ENCODE results near the gene SPSB2.

GRCh38 chr12:6915789-6916285 lies 42.7 kb upstream of the SPSB2 start:
- TF ChIP-seq REST (IDR thresholded peaks at IDR 0.05; ENCODE audit: insufficient read depth in 1 of 2, low read depth in 2 of 2, low read length in 1 of 2) = no peak
- TF ChIP-seq, protein P1, sequence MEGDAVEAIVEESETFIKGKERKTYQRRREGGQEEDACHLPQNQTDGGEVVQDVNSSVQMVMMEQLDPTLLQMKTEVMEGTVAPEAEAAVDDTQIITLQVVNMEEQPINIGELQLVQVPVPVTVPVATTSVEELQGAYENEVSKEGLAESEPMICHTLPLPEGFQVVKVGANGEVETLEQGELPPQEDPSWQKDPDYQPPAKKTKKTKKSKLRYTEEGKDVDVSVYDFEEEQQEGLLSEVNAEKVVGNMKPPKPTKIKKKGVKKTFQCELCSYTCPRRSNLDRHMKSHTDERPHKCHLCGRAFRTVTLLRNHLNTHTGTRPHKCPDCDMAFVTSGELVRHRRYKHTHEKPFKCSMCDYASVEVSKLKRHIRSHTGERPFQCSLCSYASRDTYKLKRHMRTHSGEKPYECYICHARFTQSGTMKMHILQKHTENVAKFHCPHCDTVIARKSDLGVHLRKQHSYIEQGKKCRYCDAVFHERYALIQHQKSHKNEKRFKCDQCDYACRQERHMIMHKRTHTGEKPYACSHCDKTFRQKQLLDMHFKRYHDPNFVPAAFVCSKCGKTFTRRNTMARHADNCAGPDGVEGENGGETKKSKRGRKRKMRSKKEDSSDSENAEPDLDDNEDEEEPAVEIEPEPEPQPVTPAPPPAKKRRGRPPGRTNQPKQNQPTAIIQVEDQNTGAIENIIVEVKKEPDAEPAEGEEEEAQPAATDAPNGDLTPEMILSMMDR (IDR thresholded peaks at IDR 0.05) = no peak
- TF ChIP-seq POLR2AphosphoS5 (IDR thresholded peaks at IDR 0.05; ENCODE audit: low read depth, low read length) = no peak
- no peak for TF ChIP-seq SIN3A (IDR thresholded peaks at IDR 0.05; ENCODE audit: borderline replicate concordance, insufficient read depth, low read depth, low read length)

Data from Panc1 (cell line).